ENCODE data around the gene PKMYT1. TPM values are rescaled to one million over a fixed set of nuclear protein-coding genes. Genes with fewer than 3 reads are reported as not detected.

Gene PKMYT1
- total RNA-seq, 1 donor from 2014 or later: 6.9 TPM

GRCh38 chr16:3023669-3024478 is 43.6 kb upstream of the PKMYT1 start, which contains the start of the genes HCFC1R1 and THOC6:
HCFC1R1 (minus strand) TSS chr16:3023942; CDS start chr16:3023941, 1 bp downstream.
THOC6 (plus strand) TSS chr16:3024035; CDS start chr16:3024327, 292 bp downstream.
- H3K27ac ChIP-seq: peak within 1 kb of the TSS; percentile 96
- no peak for TF ChIP-seq CTCF (IDR thresholded peaks at IDR 0.05)
- peak; percentile 93 for TF ChIP-seq POLR2AphosphoS5 (IDR thresholded peaks at IDR 0.05; ENCODE audit: insufficient read depth in 1 of 2, low read depth in 1 of 2)
- TF ChIP-seq POLR2A (IDR thresholded peaks at IDR 0.05): peak in 1 of 2 donors; percentile 37
- peaks cover 62% of the 10 kb centered on the region for H3K4me1 ChIP-seq
- H3K36me3 ChIP-seq: peaks cover 0 to 3% of the 10 kb centered on the region in 2 donors
- peak in 1 of 2 donors; percentile 97 for DNase-seq (ENCODE audit: extremely low spot score in 2 of 2)
- H3K9me3 ChIP-seq: no peaks in the 10 kb centered on the region
- peak within 1 kb of the TSS; percentile 68 to 76 for H3K4me3 ChIP-seq
- intact Hi-C loops (cut with DNase I): no loop called here
- no peaks in the 10 kb centered on the region for H3K27me3 ChIP-seq

DNA sequence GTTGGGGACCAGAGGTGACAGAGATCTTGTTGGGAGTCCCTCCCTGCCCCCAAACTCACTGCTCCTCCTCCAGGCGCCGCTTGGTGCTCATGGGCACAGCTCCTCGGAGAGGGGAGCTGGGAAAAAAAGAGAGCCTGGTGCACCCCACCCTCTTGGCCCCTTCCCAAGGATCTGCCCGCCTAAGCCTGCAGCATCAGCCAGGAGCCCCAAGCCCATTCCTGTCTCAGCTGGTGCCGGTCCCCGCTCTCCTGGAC is 43.1 kb upstream of the PKMYT1 start:
- Histone ChIP-seq H3K4me3 (peak overlapping the region; percentile 68 to 76), H3K9me3 (no peaks in the 10 kb centered on the region), H3K27ac (peak overlapping the region; percentile 96), H3K36me3 (peaks cover 0 to 3% of the 10 kb centered on the region in 2 donors), H3K4me1 (peaks cover 57% of the 10 kb centered on the region), H3K27me3 (no peaks in the 10 kb centered on the region)
- no peak for DNase-seq (ENCODE audit: extremely low spot score in 2 of 2)
- intact Hi-C loops (cut with DNase I): no loop called here
- TF ChIP-seq POLR2A (IDR thresholded peaks at IDR 0.05) (no peak), POLR2AphosphoS5 (IDR thresholded peaks at IDR 0.05; ENCODE audit: insufficient read depth in 1 of 2, low read depth in 1 of 2) (no peak), CTCF (IDR thresholded peaks at IDR 0.05) (no peak)

DNA sequence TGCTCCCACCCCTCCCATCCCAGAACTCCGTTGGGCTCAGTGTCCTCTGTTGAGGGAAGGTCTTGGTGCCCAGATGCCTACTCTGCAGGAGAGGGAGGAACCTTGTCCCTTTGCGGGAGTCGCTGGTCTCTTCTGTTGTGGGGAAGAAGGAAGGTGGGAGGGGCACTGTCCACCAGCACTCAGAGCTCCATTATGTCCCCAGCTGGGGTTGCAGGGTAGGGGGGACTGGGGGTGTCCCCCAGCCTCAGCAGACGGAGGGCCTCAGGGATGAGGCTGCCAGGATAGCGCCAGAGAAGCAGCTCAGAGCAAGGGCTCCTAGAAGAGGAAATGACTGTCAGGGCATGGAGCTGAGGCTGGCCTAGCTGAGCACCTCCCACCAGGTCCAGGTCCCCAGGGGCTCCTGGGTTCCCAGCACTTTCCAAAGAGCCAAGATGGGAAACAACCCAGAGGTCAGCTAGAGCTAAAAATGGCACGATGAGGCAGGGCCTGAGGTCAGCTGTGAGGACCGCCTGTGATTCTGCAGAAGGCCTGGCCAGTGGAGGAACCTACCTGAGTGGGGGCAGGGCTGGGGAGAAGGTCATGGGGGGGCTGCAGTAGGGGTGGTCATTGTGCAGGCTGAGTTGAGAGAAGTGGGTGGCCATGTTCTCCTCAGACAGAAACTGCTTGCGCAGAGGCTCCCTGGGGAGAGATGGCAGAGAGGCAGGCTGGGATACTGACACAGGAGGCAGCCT is 42.6 kb upstream of the PKMYT1 start:
- no peaks in the 10 kb centered on the region for H3K9me3 ChIP-seq
- H3K4me3 ChIP-seq: peak overlapping the region; percentile 68 to 76
- peaks cover 2% of the 10 kb centered on the region for H3K27me3 ChIP-seq
- peaks cover 52% of the 10 kb centered on the region for H3K4me1 ChIP-seq
- peak overlapping the region; percentile 96 for H3K27ac ChIP-seq
- TF ChIP-seq CTCF (IDR thresholded peaks at IDR 0.05) (no peak), POLR2AphosphoS5 (IDR thresholded peaks at IDR 0.05; ENCODE audit: insufficient read depth in 1 of 2, low read depth in 1 of 2) (no peak), POLR2A (IDR thresholded peaks at IDR 0.05) (no peak)
- H3K36me3 ChIP-seq: peaks cover 0 to 3% of the 10 kb centered on the region in 2 donors
- intact Hi-C loops (cut with DNase I): no loop called here
- DNase-seq (ENCODE audit: extremely low spot score in 2 of 2): no peak

GRCh38 chr16:3022208-3022683 is 42.0 kb upstream of the PKMYT1 start:
- Histone ChIP-seq H3K4me1 (peaks cover 51% of the 10 kb centered on the region), H3K36me3 (peaks cover 0 to 3% of the 10 kb centered on the region in 2 donors), H3K4me3 (peak overlapping the region; percentile 68 to 76), H3K27ac (peak overlapping the region; percentile 96), H3K9me3 (no peaks in the 10 kb centered on the region), H3K27me3 (peaks cover 5% of the 10 kb centered on the region)
- intact Hi-C loops (cut with DNase I): no loop called here
- peak in 1 of 2 donors; percentile 96 for DNase-seq (ENCODE audit: extremely low spot score in 2 of 2)
- peak in 1 of 2 donors; percentile 90 for TF ChIP-seq POLR2AphosphoS5 (IDR thresholded peaks at IDR 0.05; ENCODE audit: insufficient read depth in 1 of 2, low read depth in 1 of 2)
- TF ChIP-seq CTCF (IDR thresholded peaks at IDR 0.05): no peak
